Measurements from ENCODE around the gene ZFP92. TPM values are rescaled to one million over a fixed set of nuclear protein-coding genes. Genes with fewer than 3 reads are reported as not detected.

The ZFP92 gene
- total and polyA plus RNA-seq, 4 donors, result 1.6 to 2.7 (median 2.2) TPM

DNA sequence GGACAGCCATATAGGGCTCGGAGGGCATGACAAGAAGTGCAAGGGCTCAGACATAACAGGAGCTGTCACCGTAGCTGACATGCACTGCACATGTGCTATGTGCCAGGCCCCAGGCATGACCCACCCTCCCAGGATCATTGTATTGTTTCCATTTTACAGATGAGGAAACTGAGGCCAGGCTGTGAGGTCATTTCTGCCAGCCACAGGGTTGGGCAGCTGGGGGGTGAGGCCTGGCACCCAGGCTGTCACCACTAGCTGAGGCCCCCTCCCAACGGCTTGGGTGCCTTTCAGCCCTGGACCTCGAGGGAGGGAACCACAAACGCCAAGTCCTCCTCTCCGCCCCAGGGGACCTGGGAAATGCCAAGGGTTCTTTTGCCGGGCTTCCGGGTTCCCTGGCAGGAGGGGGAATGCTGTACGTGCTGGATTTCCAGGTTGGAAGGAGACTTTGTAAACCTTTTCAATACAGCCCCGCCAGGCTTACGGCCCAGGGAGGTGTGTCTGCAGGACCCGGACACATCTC, 21.9 kb downstream of the ZFP92 start:
- Histone ChIP-seq H3K4me3 (ENCODE audit: low read depth, low read length) (no peak overlapping the region), H3K36me3 (ENCODE audit: control insufficient read depth, insufficient read depth, low read length) (no peaks in the 10 kb centered on the region), H3K9me3 (ENCODE audit: control insufficient read depth, insufficient read depth, low read length) (peaks cover 3% of the 10 kb centered on the region), H3K4me1 (ENCODE audit: control insufficient read depth, insufficient read depth, low read length) (no peaks in the 10 kb centered on the region), H3K27ac (ENCODE audit: low read depth, low read length) (no peak overlapping the region), H3K27me3 (ENCODE audit: control insufficient read depth, insufficient read depth, low read length) (no peaks in the 10 kb centered on the region)
- WGBS (ENCODE audit: insufficient coverage), result 69% methylated on average over 11 of the region's 12 CpGs
- no peak for DNase-seq (ENCODE audit: low read depth in 4 of 6, low spot score in 6 of 6)

DNA sequence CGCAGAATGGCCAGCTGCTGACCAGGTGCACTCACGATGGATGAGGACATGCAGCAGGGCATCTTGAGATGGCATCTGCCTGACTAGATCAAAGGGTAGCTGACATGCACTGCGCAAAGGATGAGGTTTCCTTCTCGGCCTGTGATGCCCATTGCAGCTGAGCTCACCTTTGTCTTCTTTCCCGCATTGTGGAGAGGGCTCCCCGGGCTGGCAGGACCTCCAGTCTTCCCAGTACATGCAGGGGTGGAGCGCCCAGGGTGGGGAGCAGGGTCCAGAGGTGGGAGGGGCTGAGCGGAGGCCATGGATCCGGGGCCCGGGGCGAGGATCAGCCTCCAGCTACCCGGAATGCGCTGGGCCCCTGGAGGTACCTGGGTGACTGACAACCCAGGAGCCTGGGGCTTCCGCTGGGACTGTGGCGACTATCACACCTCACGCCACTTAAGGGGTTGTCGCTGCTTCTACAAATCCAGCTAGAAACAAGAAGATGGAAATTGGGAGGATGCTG, 22.6 kb downstream of the ZFP92 start:
- Histone ChIP-seq H3K9me3 (ENCODE audit: control insufficient read depth, insufficient read depth, low read length) (peaks cover 3% of the 10 kb centered on the region), H3K27me3 (ENCODE audit: control insufficient read depth, insufficient read depth, low read length) (no peaks in the 10 kb centered on the region), H3K27ac (ENCODE audit: low read depth, low read length) (no peak overlapping the region), H3K4me3 (ENCODE audit: low read depth, low read length) (no peak overlapping the region), H3K4me1 (ENCODE audit: control insufficient read depth, insufficient read depth, low read length) (no peaks in the 10 kb centered on the region), H3K36me3 (ENCODE audit: control insufficient read depth, insufficient read depth, low read length) (no peaks in the 10 kb centered on the region)
- DNase-seq (ENCODE audit: low read depth in 4 of 6, low spot score in 6 of 6), result no peak
- WGBS (ENCODE audit: insufficient coverage), result 87% methylated on average over 17 of the region's 17 CpGs

DNA sequence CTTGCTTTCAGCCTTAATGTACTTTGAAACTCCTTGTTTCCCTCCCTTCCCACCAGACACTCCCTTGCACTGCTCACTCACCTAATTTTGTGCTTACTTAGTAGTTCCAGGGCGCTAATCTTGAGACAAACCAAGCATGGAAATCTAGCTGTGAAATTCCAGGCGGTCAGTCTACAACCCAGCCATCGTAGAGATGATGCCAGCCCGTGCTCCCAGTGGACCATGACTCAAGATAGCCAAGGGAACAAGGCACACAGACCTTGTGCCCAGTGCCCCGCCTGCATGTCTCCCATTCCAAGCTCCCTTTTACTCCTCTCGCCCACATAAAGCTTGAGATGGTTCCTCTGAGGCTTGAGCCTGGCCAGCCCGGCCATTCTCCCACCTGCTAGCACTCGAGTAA, 23.5 kb downstream of the ZFP92 start:
- no peak for DNase-seq (ENCODE audit: low read depth in 4 of 6, low spot score in 6 of 6)
- no peak overlapping the region for H3K4me3 ChIP-seq (ENCODE audit: low read depth, low read length)
- no peaks in the 10 kb centered on the region for H3K36me3 ChIP-seq (ENCODE audit: control insufficient read depth, insufficient read depth, low read length)
- no peaks in the 10 kb centered on the region for H3K4me1 ChIP-seq (ENCODE audit: control insufficient read depth, insufficient read depth, low read length)
- peaks cover 3% of the 10 kb centered on the region for H3K9me3 ChIP-seq (ENCODE audit: control insufficient read depth, insufficient read depth, low read length)
- H3K27ac ChIP-seq (ENCODE audit: low read depth, low read length), result no peak overlapping the region
- no peaks in the 10 kb centered on the region for H3K27me3 ChIP-seq (ENCODE audit: control insufficient read depth, insufficient read depth, low read length)
- 82% methylated on average over 7 of the region's 8 CpGs for WGBS (ENCODE audit: insufficient coverage)

DNA sequence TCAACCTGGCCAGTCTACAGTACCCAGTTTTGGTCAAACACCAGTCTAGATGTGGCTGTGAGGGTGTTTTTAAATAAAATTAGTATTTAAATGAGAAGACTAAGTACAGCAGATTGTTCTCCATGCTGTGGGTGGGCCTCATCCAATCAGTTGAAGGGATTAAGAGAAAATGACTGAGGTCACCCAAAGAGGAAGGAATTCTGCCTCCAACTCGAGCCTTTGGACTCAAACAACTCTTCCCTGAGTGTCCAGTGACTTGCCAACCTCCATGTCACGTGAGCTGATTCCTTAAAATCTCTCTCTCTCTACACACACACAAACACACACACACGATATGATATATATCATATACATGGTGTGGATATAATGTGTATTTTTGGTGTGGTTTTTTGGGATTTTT, 24.6 kb downstream of the ZFP92 start:
- Histone ChIP-seq H3K27me3 (ENCODE audit: control insufficient read depth, insufficient read depth, low read length) (no peaks in the 10 kb centered on the region), H3K9me3 (ENCODE audit: control insufficient read depth, insufficient read depth, low read length) (peaks cover under 1% of the 10 kb centered on the region), H3K27ac (ENCODE audit: low read depth, low read length) (no peak overlapping the region), H3K4me1 (ENCODE audit: control insufficient read depth, insufficient read depth, low read length) (no peaks in the 10 kb centered on the region), H3K4me3 (ENCODE audit: low read depth, low read length) (no peak overlapping the region), H3K36me3 (ENCODE audit: control insufficient read depth, insufficient read depth, low read length) (no peaks in the 10 kb centered on the region)
- DNase-seq (ENCODE audit: low read depth in 4 of 6, low spot score in 6 of 6), result no peak
- WGBS (ENCODE audit: insufficient coverage), result no CpG with 5 or more reads among the region's 3 CpGs

DNA sequence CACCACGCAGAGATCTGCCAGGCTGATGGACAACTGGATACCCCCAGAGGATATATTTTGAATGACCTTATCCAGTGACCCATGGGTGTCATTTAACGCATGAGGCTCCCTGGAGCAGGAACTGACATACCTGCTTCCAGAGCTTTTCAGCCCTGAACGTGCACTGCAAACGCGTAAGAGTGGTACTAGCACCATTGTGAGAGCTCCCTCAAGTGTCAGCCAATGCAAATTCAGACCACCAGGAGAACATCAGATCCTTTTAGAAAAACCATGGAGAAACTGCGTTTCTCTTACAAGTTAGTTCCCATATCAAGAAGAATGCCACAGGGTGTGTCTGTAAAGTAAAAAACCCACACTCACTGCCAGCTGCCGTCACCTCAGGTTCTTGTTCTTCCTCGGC, 27.3 kb downstream of the ZFP92 start:
- Histone ChIP-seq H3K4me1 (ENCODE audit: control insufficient read depth, insufficient read depth, low read length) (no peaks in the 10 kb centered on the region), H3K4me3 (ENCODE audit: low read depth, low read length) (no peak overlapping the region), H3K27me3 (ENCODE audit: control insufficient read depth, insufficient read depth, low read length) (no peaks in the 10 kb centered on the region), H3K36me3 (ENCODE audit: control insufficient read depth, insufficient read depth, low read length) (no peaks in the 10 kb centered on the region), H3K27ac (ENCODE audit: low read depth, low read length) (no peak overlapping the region), H3K9me3 (ENCODE audit: control insufficient read depth, insufficient read depth, low read length) (no peaks in the 10 kb centered on the region)
- 44% methylated on average over 8 of the region's 8 CpGs for WGBS (ENCODE audit: insufficient coverage)
- DNase-seq (ENCODE audit: low read depth in 4 of 6, low spot score in 6 of 6), result peak in 2 of 6 donors; percentile 43 to 67

DNA sequence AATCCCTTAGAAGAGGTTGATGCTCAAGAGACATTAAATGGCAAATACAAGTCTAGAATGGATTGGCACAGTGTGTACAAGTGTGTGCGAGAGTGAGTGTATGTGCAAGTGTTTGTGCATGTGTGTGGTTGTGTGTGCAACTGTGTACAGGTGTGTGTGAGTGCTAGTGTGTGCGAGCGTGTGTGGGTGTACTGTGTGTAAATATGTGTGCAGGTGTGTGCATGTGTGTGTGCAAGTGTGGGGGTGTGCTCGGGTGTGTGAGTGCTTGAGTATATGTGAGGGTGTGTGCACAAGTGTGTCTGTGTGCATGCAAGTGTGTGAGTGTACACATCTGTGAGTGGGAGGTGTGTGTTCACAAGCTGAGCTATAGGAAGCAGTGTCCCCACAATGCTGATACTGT, 28.7 kb downstream of the ZFP92 start:
- no peak for DNase-seq (ENCODE audit: low read depth in 4 of 6, low spot score in 6 of 6)
- Histone ChIP-seq H3K36me3 (ENCODE audit: control insufficient read depth, insufficient read depth, low read length) (peaks cover 5% of the 10 kb centered on the region), H3K27me3 (ENCODE audit: control insufficient read depth, insufficient read depth, low read length) (no peaks in the 10 kb centered on the region), H3K4me1 (ENCODE audit: control insufficient read depth, insufficient read depth, low read length) (no peaks in the 10 kb centered on the region), H3K27ac (ENCODE audit: low read depth, low read length) (no peak overlapping the region), H3K9me3 (ENCODE audit: control insufficient read depth, insufficient read depth, low read length) (no peaks in the 10 kb centered on the region), H3K4me3 (ENCODE audit: low read depth, low read length) (no peak overlapping the region)
- WGBS (ENCODE audit: insufficient coverage), result 77% methylated on average over 4 of the region's 4 CpGs

DNA sequence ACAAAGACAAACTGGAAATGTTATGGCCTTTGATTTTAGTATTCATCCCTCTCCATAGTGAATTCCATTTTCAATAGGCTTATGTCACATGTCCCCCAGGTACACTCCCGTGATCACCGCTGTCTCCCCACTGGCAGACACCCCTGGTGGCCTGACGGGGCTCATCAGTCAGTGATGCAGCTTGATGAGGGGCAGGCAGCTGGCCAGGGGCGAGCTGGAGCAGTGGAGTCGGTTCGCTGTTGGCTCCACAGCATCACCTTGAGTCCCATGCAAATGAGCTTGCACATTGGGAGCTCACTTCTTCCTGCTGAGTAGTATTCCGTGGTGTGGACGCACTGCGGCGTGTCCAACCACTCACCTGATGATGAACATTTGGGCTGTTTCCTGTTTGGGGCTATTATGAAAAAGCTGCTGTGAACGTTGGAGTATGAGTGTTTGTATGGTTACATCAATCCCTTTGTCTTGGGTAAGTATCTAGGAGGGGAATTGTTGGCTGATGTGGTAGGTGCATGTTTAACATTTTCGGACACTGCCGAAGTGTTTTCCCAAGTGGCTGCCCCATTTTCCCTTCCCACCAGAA, 29.4 kb downstream of the ZFP92 start:
- DNase-seq (ENCODE audit: low read depth in 4 of 6, low spot score in 6 of 6), result no peak
- Histone ChIP-seq H3K27ac (ENCODE audit: low read depth, low read length) (no peak overlapping the region), H3K9me3 (ENCODE audit: control insufficient read depth, insufficient read depth, low read length) (no peaks in the 10 kb centered on the region), H3K4me1 (ENCODE audit: control insufficient read depth, insufficient read depth, low read length) (no peaks in the 10 kb centered on the region), H3K36me3 (ENCODE audit: control insufficient read depth, insufficient read depth, low read length) (peaks cover 7% of the 10 kb centered on the region), H3K27me3 (ENCODE audit: control insufficient read depth, insufficient read depth, low read length) (no peaks in the 10 kb centered on the region), H3K4me3 (ENCODE audit: low read depth, low read length) (no peak overlapping the region)
- 72% methylated on average over 10 of the region's 13 CpGs for WGBS (ENCODE audit: insufficient coverage)

DNA sequence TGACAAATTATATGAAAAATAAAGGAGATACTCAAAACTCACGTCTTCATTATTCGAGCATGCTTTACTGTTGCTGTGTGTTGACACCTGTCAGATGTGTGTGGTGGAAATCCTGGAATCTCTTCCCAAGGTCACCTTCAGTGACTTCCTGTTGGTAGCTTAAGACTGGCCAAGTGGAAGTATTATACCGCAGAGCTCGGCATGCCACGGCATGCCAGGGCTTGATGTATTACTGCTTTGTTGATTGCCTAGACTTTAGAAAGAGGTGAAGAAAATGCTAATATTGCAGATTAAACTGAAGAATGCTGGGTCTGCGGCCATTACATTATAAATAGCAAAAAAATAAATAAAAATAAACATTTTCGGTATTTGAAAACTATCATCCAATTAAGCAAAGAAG, 30.0 kb downstream of the ZFP92 start:
- no peak for DNase-seq (ENCODE audit: low read depth in 4 of 6, low spot score in 6 of 6)

DNA sequence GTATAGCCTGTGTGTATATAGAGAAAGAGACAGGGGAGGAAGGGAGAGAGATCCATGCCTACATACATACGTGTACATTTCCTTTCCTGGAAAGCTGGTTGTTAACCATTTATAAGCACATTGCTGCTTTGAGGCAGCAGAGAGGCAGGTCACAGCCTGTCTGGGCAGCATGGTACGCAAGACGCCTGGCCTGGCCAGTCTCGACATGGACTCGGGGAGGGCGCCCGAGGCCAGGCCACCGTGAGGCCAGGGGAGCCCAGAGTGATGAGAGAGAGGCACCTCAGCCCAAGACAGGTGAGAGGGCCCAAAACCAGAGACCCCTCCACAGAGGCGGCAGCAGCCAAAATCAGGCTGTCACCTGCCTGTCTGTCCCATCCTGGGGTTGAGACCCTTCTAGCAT, 30.7 kb downstream of the ZFP92 start:
- Histone ChIP-seq H3K27ac (ENCODE audit: low read depth, low read length) (no peak overlapping the region), H3K4me3 (ENCODE audit: low read depth, low read length) (no peak overlapping the region), H3K9me3 (ENCODE audit: control insufficient read depth, insufficient read depth, low read length) (no peaks in the 10 kb centered on the region), H3K27me3 (ENCODE audit: control insufficient read depth, insufficient read depth, low read length) (no peaks in the 10 kb centered on the region), H3K4me1 (ENCODE audit: control insufficient read depth, insufficient read depth, low read length) (no peaks in the 10 kb centered on the region), H3K36me3 (ENCODE audit: control insufficient read depth, insufficient read depth, low read length) (peaks cover 17% of the 10 kb centered on the region)
- DNase-seq (ENCODE audit: low read depth in 4 of 6, low spot score in 6 of 6), result no peak
- WGBS (ENCODE audit: insufficient coverage), result 86% methylated on average over 8 of the region's 9 CpGs

More for the DNA sequence above, 30.0 kb downstream of the ZFP92 start:
- Histone ChIP-seq H3K27ac (ENCODE audit: low read depth, low read length) (no peak overlapping the region), H3K4me3 (ENCODE audit: low read depth, low read length) (no peak overlapping the region), H3K36me3 (ENCODE audit: control insufficient read depth, insufficient read depth, low read length) (peaks cover 13% of the 10 kb centered on the region), H3K27me3 (ENCODE audit: control insufficient read depth, insufficient read depth, low read length) (no peaks in the 10 kb centered on the region), H3K4me1 (ENCODE audit: control insufficient read depth, insufficient read depth, low read length) (no peaks in the 10 kb centered on the region), H3K9me3 (ENCODE audit: control insufficient read depth, insufficient read depth, low read length) (no peaks in the 10 kb centered on the region)
- 82% methylated on average over 3 of the region's 7 CpGs for WGBS (ENCODE audit: insufficient coverage)

DNA sequence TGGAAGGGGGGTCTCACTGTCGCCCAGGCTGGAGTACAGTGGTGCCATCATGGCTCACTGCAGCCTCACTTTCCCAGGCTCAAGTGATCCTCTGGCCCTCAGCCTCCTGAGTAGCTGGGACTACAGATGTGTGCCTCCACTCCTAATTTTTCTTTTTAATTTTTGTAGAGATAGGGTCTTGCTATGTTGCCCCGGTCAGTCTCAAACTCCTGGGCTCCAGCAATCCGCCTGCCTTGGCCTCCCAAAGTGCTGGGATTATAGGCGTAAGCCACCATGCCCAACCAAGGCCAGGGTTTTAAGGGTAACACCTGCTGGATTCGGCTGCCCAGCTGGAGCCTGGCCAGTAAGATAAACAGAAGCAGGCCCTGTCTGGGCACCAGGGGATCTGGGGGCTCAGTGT, 31.2 kb downstream of the ZFP92 start:
- DNase-seq (ENCODE audit: low read depth in 4 of 6, low spot score in 6 of 6), result no peak
- WGBS (ENCODE audit: insufficient coverage), result 71% methylated on average over 5 of the region's 5 CpGs
- Histone ChIP-seq H3K36me3 (ENCODE audit: control insufficient read depth, insufficient read depth, low read length) (peaks cover 21% of the 10 kb centered on the region), H3K4me3 (ENCODE audit: low read depth, low read length) (no peak overlapping the region), H3K27me3 (ENCODE audit: control insufficient read depth, insufficient read depth, low read length) (no peaks in the 10 kb centered on the region), H3K9me3 (ENCODE audit: control insufficient read depth, insufficient read depth, low read length) (no peaks in the 10 kb centered on the region), H3K27ac (ENCODE audit: low read depth, low read length) (no peak overlapping the region), H3K4me1 (ENCODE audit: control insufficient read depth, insufficient read depth, low read length) (no peaks in the 10 kb centered on the region)

Data from spinal cord (tissue), 10 donors.